ENCODE measurements around the gene CAPZB. TPM values are rescaled to one million over a fixed set of nuclear protein-coding genes. Genes with fewer than 3 reads are reported as not detected.

Gene CAPZB
- total RNA-seq, 1 experiment from 2014 or later: 348 TPM

- no peaks in the 10 kb centered on the region for H3K9me3 Mint-ChIP-seq
- Histone ChIP-seq H3K79me2 (ENCODE audit: insufficient read depth, low read length) (peaks cover 18% of the 10 kb centered on the region), H2BK120ac (ENCODE audit: low read depth, low read length, poor library complexity, severe bottlenecking) (no peak overlapping the region), H4K5ac (ENCODE audit: insufficient read length, low read depth, low read length) (no peak overlapping the region), H3K14ac (ENCODE audit: insufficient read depth, low read length) (no peak overlapping the region), H2BK20ac (ENCODE audit: low read depth, low read length, poor library complexity, severe bottlenecking) (no peak overlapping the region), H3K56ac (ENCODE audit: insufficient read length, low read depth, low read length) (no peak overlapping the region), H3K4me1 (ENCODE audit: insufficient read depth, low read length) (no peaks in the 10 kb centered on the region), H3K4me2 (ENCODE audit: insufficient read depth, insufficient read length, low read length) (no peak overlapping the region), H3K18ac (ENCODE audit: insufficient read length, low read depth, low read length) (no peak overlapping the region), H3K9ac (ENCODE audit: extremely low read depth, insufficient read length, low read length) (no peak overlapping the region), H3K23ac (ENCODE audit: insufficient read length, low read depth, low read length) (no peak overlapping the region), H4K20me1 (ENCODE audit: control insufficient read depth, insufficient read depth, insufficient read length) (peaks cover 3% of the 10 kb centered on the region), H3K9me3 (ENCODE audit: control insufficient read depth, low read depth, low read length) (no peaks in the 10 kb centered on the region), H2AK5ac (ENCODE audit: insufficient read length, low read length) (no peak overlapping the region), H3K79me1 (ENCODE audit: insufficient read depth, low read depth, low read length, poor library complexity, severe bottlenecking) (peaks cover 12% of the 10 kb centered on the region), H2BK15ac (ENCODE audit: low read depth, low read length) (no peak overlapping the region), H3T11ph (ENCODE audit: low read length) (no peak overlapping the region), H3K27ac (ENCODE audit: insufficient read length, low read depth, low read length) (no peak overlapping the region), H4K8ac (replicated peaks; ENCODE audit: insufficient read length, low read depth, low read length) (no peak overlapping the region), H3K27me3 (ENCODE audit: insufficient read depth, low read length) (no peaks in the 10 kb centered on the region), H2BK12ac (ENCODE audit: insufficient read length, low read depth, low read length) (no peak overlapping the region), H2BK5ac (ENCODE audit: insufficient read length, low read length) (no peak overlapping the region), H4K91ac (ENCODE audit: insufficient read length, low read depth, low read length) (no peak overlapping the region), H2AFZ (ENCODE audit: low read length) (no peak overlapping the region), H3K23me2 (ENCODE audit: insufficient read length, low read depth, low read length, poor library complexity, severe bottlenecking) (no peaks in the 10 kb centered on the region), H3K4ac (ENCODE audit: low read depth, low read length) (no peak overlapping the region)
- no CpG with 5 or more reads among the region's 14 CpGs for WGBS (ENCODE audit: extremely low coverage, insufficient read length, low lambda C conversion rate)
- no peaks in the 10 kb centered on the region for H3K27me3 Mint-ChIP-seq (ENCODE audit: low read depth)
- TF ChIP-seq CTCF (conservative IDR thresholded peaks at IDR 0.05): no peak
- 0 out of 7 replicates have a peak overlapping the region, but pooled peaks have one; percentile 23 to 58 (median 35) for H3K27ac Mint-ChIP-seq
- DNase-seq: no peak
- no peak overlapping the region for H3K4me3 Mint-ChIP-seq
- H3K36me3 Mint-ChIP-seq (ENCODE audit: insufficient read depth in 1 of 3, low read depth in 3 of 3): peaks cover 0 to 8% (median 1%) of the 10 kb centered on the region in 3 experiments; a peak in 3 of 7 replicates
- H3K4me1 Mint-ChIP-seq: peaks cover 20 to 34% of the 10 kb centered on the region in 2 experiments
Measured at GRCh38 chr1:19393046-19393445, 92.3 kb downstream of the CAPZB start.

All from H9 (cell line).